ENCODE results near the gene MAMDC2. TPM values are rescaled to one million over a fixed set of nuclear protein-coding genes. Genes with fewer than 3 reads are reported as not detected.

The MAMDC2 gene
- total RNA-seq, 1 donor from 2014 or later = 13.4 TPM

GRCh38 chr9:70117835-70118319 lies 74.2 kb downstream of the MAMDC2 start:
- DNase-seq (ENCODE audit: low read depth) = no peak
- no peaks in the 10 kb centered on the region for H3K27me3 ChIP-seq (ENCODE audit: control insufficient read depth, insufficient read depth, low read length)
- H3K4me3 ChIP-seq (ENCODE audit: low read depth, low read length) = no peak overlapping the region
- no peak for TF ChIP-seq CTCF (IDR thresholded peaks at IDR 0.05; ENCODE audit: insufficient read depth, low read length, poor library complexity, severe bottlenecking)
- no peaks in the 10 kb centered on the region for H3K36me3 ChIP-seq (ENCODE audit: control insufficient read depth, insufficient read depth, low read length)

- no peaks in the 10 kb centered on the region for H3K36me3 ChIP-seq (ENCODE audit: control insufficient read depth, insufficient read depth, low read length)
- no peak overlapping the region for H3K4me3 ChIP-seq (ENCODE audit: low read depth, low read length)
- TF ChIP-seq CTCF (IDR thresholded peaks at IDR 0.05; ENCODE audit: insufficient read depth, low read length, poor library complexity, severe bottlenecking) = no peak
- DNase-seq (ENCODE audit: low read depth) = no peak
- no peaks in the 10 kb centered on the region for H3K27me3 ChIP-seq (ENCODE audit: control insufficient read depth, insufficient read depth, low read length)
These were observed 76.1 kb downstream of the MAMDC2 start for GRCh38 chr9:70119786-70120185.

- TF ChIP-seq CTCF (IDR thresholded peaks at IDR 0.05; ENCODE audit: insufficient read depth, low read length, poor library complexity, severe bottlenecking) = peak; percentile 25
- peak; percentile 88 for DNase-seq (ENCODE audit: low read depth)
- Histone ChIP-seq H3K36me3 (ENCODE audit: control insufficient read depth, insufficient read depth, low read length) (peaks cover 1% of the 10 kb centered on the region), H3K27me3 (ENCODE audit: control insufficient read depth, insufficient read depth, low read length) (no peaks in the 10 kb centered on the region), H3K4me3 (ENCODE audit: low read depth, low read length) (no peak overlapping the region)
These were observed 77.3 kb downstream of the MAMDC2 start for GRCh38 chr9:70120834-70121510.

- Histone ChIP-seq H3K4me3 (ENCODE audit: low read depth, low read length) (no peak overlapping the region), H3K27me3 (ENCODE audit: control insufficient read depth, insufficient read depth, low read length) (no peaks in the 10 kb centered on the region), H3K36me3 (ENCODE audit: control insufficient read depth, insufficient read depth, low read length) (peaks cover 1% of the 10 kb centered on the region)
- no peak for TF ChIP-seq CTCF (IDR thresholded peaks at IDR 0.05; ENCODE audit: insufficient read depth, low read length, poor library complexity, severe bottlenecking)
- no peak for DNase-seq (ENCODE audit: low read depth)
These were observed 78.3 kb downstream of the MAMDC2 start for GRCh38 chr9:70121818-70122436.

- DNase-seq (ENCODE audit: low read depth) = no peak
- no peaks in the 10 kb centered on the region for H3K27me3 ChIP-seq (ENCODE audit: control insufficient read depth, insufficient read depth, low read length)
- no peak for TF ChIP-seq CTCF (IDR thresholded peaks at IDR 0.05; ENCODE audit: insufficient read depth, low read length, poor library complexity, severe bottlenecking)
- H3K36me3 ChIP-seq (ENCODE audit: control insufficient read depth, insufficient read depth, low read length) = peaks cover 1% of the 10 kb centered on the region
- no peak overlapping the region for H3K4me3 ChIP-seq (ENCODE audit: low read depth, low read length)
These were observed 80.0 kb downstream of the MAMDC2 start for GRCh38 chr9:70123695-70124094.
